Endothelial cell (in vitro differentiated cells): Measurements from ENCODE around the gene CASZ1. TPM values are rescaled to one million over a fixed set of nuclear protein-coding genes. Genes with fewer than 3 reads are reported as not detected.

Source experiments
- DNase-seq: peaks from one replicate; pipeline ENCODE4 v3.0.0; 2021; ENCODE audit warnings: low spot score
- H3K27ac Mint-ChIP-seq: one replicate; pipeline ENCODE4 v1.8.0; 2021; ENCODE audit warnings: mixed read lengths, inconsistent platforms; ENCODE audit not compliant: unreplicated experiment
- H3K27me3 Mint-ChIP-seq: one replicate; pipeline ENCODE4 v1.8.0; 2021; ENCODE audit warnings: mild to moderate bottlenecking, moderate library complexity, mixed read lengths, inconsistent platforms; ENCODE audit not compliant: unreplicated experiment
- H3K36me3 Mint-ChIP-seq: one replicate; pipeline ENCODE4 v1.8.0; 2021; ENCODE audit warnings: mild to moderate bottlenecking, low read depth, mixed read lengths, inconsistent platforms; ENCODE audit not compliant: unreplicated experiment
- H3K4me1 Mint-ChIP-seq: one replicate; pipeline ENCODE4 v1.8.0; 2021; ENCODE audit warnings: mild to moderate bottlenecking, mixed read lengths, inconsistent platforms; ENCODE audit not compliant: unreplicated experiment
- H3K4me3 Mint-ChIP-seq: one replicate; pipeline ENCODE4 v1.8.0; 2021; ENCODE audit warnings: mild to moderate bottlenecking, mixed read lengths, inconsistent platforms; ENCODE audit not compliant: unreplicated experiment
- H3K9me3 Mint-ChIP-seq: one replicate; pipeline ENCODE4 v1.8.0; 2021; ENCODE audit warnings: mixed read lengths, inconsistent platforms; ENCODE audit not compliant: unreplicated experiment
- total RNA-seq: library from RNA; stranded (reverse); fragmentation: NEBNext Ultra II Directional; extraction: Animal tissue kit (Norgen Biotek cat#: 25700); gene quantifications from one replicate; pipeline ENCODE4 v1.2.1, GENCODE V29; 2021; ENCODE audit not compliant: unreplicated experiment
- TF ChIP-seq, protein P1 (sequence below): fragments of 200-600 bp; sonication (generic); IDR thresholded peaks from one replicate; pipeline ENCODE4 v1.5.0; 2021; ENCODE audit warnings: antibody characterized with exemption; ENCODE audit not compliant: unreplicated experiment

Gene CASZ1
- total RNA-seq, 1 donor from 2014 or later = 6.3 TPM

DNA sequence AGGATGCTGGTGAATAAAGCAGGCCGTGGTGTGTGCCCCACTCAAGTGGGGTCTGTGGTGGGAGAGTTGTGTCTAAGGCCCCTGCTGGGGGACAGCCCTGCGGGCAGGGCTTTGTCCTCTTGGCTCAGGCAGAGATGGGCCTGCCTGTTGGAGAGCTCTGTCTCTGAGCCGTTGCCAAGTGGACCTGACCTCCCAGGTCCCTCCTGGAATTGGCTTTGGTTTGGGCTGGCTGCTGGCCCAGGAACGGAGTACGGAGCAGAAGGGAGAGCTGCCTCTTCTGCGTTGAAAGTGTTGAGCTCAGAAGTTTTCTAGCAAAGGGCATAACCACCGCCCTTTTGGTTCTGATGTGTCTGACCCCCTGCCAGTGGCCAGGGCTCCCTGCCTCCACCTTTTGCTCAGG lies 167.8 kb downstream of the CASZ1 start:
- Mint-ChIP-seq H3K4me3 (peak overlapping the region; percentile 59), H3K27me3 (peaks cover 8% of the 10 kb centered on the region), H3K9me3 (no peaks in the 10 kb centered on the region), H3K4me1 (peaks cover 2% of the 10 kb centered on the region), H3K36me3 (peaks cover 10% of the 10 kb centered on the region), H3K27ac (peak overlapping the region; percentile 31)
- TF ChIP-seq, protein P1, sequence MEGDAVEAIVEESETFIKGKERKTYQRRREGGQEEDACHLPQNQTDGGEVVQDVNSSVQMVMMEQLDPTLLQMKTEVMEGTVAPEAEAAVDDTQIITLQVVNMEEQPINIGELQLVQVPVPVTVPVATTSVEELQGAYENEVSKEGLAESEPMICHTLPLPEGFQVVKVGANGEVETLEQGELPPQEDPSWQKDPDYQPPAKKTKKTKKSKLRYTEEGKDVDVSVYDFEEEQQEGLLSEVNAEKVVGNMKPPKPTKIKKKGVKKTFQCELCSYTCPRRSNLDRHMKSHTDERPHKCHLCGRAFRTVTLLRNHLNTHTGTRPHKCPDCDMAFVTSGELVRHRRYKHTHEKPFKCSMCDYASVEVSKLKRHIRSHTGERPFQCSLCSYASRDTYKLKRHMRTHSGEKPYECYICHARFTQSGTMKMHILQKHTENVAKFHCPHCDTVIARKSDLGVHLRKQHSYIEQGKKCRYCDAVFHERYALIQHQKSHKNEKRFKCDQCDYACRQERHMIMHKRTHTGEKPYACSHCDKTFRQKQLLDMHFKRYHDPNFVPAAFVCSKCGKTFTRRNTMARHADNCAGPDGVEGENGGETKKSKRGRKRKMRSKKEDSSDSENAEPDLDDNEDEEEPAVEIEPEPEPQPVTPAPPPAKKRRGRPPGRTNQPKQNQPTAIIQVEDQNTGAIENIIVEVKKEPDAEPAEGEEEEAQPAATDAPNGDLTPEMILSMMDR = no peak
- no peak for DNase-seq

DNA sequence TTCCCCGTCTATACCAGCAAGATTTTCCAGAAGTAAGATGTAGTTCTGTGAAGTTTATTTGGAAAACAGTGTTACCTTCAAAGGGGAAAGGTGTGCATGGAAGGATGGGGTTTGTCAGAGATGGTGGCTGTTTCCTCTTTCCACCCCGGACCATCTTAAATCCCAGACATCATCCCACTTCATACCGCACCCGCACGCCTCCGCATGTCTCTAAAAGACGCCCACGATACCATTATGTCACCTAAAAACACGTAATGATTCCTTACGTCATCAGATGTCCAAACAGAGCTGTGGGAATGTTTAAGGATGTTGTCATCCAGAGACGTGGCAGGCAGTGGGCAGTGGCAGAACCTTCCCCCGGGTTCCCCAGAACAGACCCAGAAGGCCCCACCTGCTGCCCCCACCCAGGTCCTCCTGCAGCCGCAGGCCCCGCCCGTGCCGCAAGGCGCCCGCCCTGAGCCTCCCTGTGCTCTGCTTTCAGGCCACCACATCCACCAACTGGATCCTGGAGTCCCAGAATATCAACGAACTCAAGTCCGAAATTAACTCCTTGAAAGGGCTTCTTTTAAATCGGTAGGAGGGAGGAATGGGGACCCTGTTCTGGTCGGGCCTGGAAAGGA lies 169.5 kb downstream of the CASZ1 start:
- Mint-ChIP-seq H3K4me3 (no peak overlapping the region), H3K27me3 (peaks cover 7% of the 10 kb centered on the region), H3K9me3 (no peaks in the 10 kb centered on the region), H3K36me3 (peaks cover 13% of the 10 kb centered on the region), H3K4me1 (peaks cover 2% of the 10 kb centered on the region), H3K27ac (no peak overlapping the region)
- DNase-seq = no peak
- TF ChIP-seq, protein P1 = no peak

DNA sequence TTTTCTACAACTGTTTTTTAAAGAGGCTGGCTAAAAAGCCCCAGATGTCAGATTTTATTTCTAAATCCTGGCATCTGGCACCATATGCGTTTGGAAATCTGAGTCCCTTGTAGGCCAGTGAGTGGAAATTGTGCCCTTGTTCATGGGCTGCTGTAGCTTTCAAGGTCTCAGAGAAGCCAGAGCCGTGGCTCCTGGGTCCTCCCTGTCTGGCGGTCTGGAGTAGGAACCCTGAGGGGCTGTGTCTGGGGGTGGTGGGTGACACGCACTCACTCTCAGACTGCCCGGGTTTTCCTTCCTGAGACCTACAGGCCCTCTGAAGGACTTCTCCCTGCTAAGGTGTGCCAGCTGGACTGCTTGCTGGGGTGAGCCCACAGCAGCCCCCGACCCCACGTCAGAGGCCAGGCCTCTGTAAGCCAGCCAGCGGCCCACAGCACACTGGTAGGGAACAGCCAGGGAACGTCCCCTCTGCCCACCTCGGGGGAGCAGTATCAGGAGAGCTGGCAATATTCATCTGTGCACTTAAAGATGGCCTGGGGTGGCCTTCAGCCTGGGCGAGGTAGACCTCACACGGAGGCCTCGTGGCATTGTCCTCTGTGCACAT lies 170.2 kb downstream of the CASZ1 start:
- H3K27ac Mint-ChIP-seq = no peak overlapping the region
- H3K27me3 Mint-ChIP-seq = peaks cover 7% of the 10 kb centered on the region
- peaks cover 13% of the 10 kb centered on the region for H3K36me3 Mint-ChIP-seq
- no peaks in the 10 kb centered on the region for H3K9me3 Mint-ChIP-seq
- TF ChIP-seq, protein P1 = no peak
- H3K4me1 Mint-ChIP-seq = peaks cover 2% of the 10 kb centered on the region
- H3K4me3 Mint-ChIP-seq = no peak overlapping the region
- no peak for DNase-seq

DNA sequence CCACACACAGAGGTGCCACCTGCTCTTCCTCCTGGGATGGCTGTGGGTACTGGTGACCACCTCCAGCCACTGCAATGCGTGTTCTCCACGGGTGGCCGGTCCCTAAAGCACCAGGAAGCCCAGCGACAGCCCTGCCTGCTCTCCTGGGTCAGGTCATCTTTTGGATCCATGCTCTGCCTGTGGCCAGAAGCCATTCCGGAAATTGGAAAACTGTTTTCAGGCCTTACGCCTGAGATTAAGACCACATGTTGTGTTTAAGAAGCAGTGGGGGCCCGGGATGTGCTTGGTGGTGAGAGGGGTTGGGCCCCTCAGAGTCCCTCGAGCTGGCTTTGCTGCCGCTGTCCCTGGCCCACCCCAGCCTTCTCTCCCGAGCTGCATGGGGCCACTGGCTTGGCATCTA lies 170.9 kb downstream of the CASZ1 start:
- no peaks in the 10 kb centered on the region for H3K9me3 Mint-ChIP-seq
- TF ChIP-seq, protein P1 = no peak
- peaks cover 13% of the 10 kb centered on the region for H3K36me3 Mint-ChIP-seq
- no peak for DNase-seq
- H3K27ac Mint-ChIP-seq = no peak overlapping the region
- H3K27me3 Mint-ChIP-seq = peaks cover 7% of the 10 kb centered on the region
- peaks cover 2% of the 10 kb centered on the region for H3K4me1 Mint-ChIP-seq
- H3K4me3 Mint-ChIP-seq = no peak overlapping the region

DNA sequence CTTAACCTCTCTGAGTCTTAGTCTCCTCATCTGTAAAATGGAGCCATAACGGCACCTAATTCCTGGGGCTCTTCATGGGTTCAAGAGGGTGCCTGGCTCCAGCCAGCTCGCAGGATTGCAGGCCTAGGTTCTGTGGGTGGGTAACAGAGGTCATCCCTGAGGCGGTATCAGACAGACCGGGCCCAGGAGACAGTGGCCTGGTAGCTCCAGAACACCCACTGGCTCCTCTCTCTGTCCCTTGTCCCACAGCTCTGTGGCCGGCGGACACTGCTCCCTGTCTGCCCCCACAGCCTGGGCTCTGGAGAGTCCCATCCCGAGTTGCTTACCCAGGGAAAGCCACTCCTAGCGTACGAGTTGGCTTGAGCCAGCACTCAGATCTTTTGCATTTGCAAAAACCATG lies 171.4 kb downstream of the CASZ1 start:
- H3K27ac Mint-ChIP-seq = no peak overlapping the region

More for the DNA sequence above, 171.4 kb downstream of the CASZ1 start:
- Mint-ChIP-seq H3K36me3 (peaks cover 13% of the 10 kb centered on the region), H3K4me1 (no peaks in the 10 kb centered on the region), H3K27me3 (peaks cover 7% of the 10 kb centered on the region), H3K4me3 (no peak overlapping the region), H3K9me3 (no peaks in the 10 kb centered on the region)
- DNase-seq = no peak
- TF ChIP-seq, protein P1 = no peak
